ENCODE data around the gene LMO1. TPM values are rescaled to one million over a fixed set of nuclear protein-coding genes. Genes with fewer than 3 reads are reported as not detected.

Gene LMO1
- total RNA-seq, 2 experiments from 2014 or later, result not detected

DNA sequence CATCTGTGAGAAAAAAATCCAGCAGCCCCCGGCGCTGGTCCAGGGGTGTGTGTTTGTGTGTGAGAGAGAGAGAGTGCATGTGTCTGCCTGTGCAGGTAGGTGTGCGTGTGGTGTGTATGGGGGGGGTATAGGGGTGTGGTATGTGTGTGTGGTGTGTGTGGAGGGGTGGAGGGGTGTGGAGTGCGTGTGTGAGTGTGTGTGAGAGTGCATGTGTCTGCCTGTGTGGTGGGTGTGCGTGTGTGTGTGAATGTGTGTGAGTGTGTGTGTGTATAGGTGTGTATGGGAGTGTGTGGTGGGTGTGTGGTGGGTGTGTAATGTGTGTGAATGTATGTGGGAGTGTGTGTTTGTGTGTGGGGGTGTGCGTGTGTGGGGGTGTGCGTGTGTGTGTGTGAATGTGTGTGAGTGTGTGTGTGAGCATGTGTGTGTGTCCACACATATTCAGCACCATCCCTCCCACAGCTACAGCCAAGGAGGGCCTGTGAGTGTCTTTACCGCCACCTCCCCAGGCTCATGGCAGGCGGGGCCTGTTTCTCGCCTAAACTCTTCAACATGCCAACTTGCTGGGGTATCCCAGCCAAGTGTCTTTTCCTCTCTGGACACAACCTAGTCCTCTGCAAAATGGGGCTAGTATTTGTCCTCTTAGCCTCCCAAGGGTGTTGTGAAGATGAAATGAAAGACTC is 11.9 kb downstream of the LMO1 start:
- Histone ChIP-seq H3K36me3 (ENCODE audit: insufficient read depth, low read length) (no peaks in the 10 kb centered on the region), H3K4me1 (ENCODE audit: insufficient read depth, low read length, poor library complexity, severe bottlenecking) (no peaks in the 10 kb centered on the region), H3K27ac (ENCODE audit: low read depth, low read length, poor library complexity, severe bottlenecking) (no peak overlapping the region), H3K4me3 (ENCODE audit: low read depth, low read length, poor library complexity, severe bottlenecking) (no peak overlapping the region), H4K20me1 (ENCODE audit: insufficient read depth, low read length) (no peaks in the 10 kb centered on the region), H3K79me2 (ENCODE audit: insufficient read depth, low read depth, low read length) (no peaks in the 10 kb centered on the region), H2AFZ (ENCODE audit: low read length) (no peak overlapping the region), H3K9me3 (ENCODE audit: low read length) (no peaks in the 10 kb centered on the region), H3K9me2 (ENCODE audit: insufficient read depth, low read length) (no peaks in the 10 kb centered on the region), H3K4me2 (ENCODE audit: low read length) (no peak overlapping the region)
- intact Hi-C loops (cut with micrococcal nuclease; ENCODE audit: unreplicated experiment), result no loop called here
- DNase-seq (ENCODE audit: low spot score), result no peak
- ChIA-PET POLR2A (no interaction called here), CTCF (ENCODE audit: unreplicated experiment) (no interaction called here)
- no TSS peak for BruUV-seq (replicated peaks)
- TF ChIP-seq, protein P1, sequence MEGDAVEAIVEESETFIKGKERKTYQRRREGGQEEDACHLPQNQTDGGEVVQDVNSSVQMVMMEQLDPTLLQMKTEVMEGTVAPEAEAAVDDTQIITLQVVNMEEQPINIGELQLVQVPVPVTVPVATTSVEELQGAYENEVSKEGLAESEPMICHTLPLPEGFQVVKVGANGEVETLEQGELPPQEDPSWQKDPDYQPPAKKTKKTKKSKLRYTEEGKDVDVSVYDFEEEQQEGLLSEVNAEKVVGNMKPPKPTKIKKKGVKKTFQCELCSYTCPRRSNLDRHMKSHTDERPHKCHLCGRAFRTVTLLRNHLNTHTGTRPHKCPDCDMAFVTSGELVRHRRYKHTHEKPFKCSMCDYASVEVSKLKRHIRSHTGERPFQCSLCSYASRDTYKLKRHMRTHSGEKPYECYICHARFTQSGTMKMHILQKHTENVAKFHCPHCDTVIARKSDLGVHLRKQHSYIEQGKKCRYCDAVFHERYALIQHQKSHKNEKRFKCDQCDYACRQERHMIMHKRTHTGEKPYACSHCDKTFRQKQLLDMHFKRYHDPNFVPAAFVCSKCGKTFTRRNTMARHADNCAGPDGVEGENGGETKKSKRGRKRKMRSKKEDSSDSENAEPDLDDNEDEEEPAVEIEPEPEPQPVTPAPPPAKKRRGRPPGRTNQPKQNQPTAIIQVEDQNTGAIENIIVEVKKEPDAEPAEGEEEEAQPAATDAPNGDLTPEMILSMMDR (conservative IDR thresholded peaks at IDR 0.05; ENCODE audit: low read length), result no peak
- no peak for TF ChIP-seq EZH2phosphoT487 (IDR thresholded peaks at IDR 0.05; ENCODE audit: borderline replicate concordance, low read depth, low read length)

DNA sequence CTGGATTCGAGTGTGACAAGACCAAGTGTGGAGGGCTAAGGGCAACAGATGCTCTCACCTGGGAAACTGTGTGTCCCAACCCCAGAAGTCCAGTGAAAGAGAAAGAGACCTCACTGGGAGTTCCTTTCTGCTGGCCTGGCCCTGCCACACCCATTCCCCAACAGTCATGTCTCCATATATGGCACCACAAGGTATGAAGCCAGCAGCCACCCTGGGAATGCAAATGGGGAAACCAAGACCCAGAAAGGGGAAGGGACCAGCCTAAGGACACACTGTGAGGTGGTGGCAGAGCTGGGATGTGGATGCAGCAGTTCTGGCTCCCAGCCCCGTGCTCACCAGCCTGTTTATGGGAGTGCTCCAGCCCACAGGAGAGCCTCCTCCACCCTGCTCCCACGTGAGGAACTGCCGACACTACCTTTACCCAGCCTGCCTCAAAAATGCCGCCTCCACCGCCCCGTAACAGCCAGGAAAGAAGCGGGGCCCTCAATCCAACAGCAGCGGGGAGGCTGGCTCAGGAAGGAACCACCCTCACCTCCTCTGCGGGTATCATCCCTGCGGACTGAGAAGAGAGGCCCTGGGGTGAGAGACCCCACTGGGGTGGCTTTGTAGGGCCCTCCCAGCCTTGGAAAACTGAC is 12.6 kb downstream of the LMO1 start:
- Histone ChIP-seq H3K4me1 (ENCODE audit: insufficient read depth, low read length, poor library complexity, severe bottlenecking) (no peaks in the 10 kb centered on the region), H2AFZ (ENCODE audit: low read length) (no peak overlapping the region), H3K27ac (ENCODE audit: low read depth, low read length, poor library complexity, severe bottlenecking) (no peak overlapping the region), H3K9me3 (ENCODE audit: low read length) (no peaks in the 10 kb centered on the region), H3K9me2 (ENCODE audit: insufficient read depth, low read length) (no peaks in the 10 kb centered on the region), H4K20me1 (ENCODE audit: insufficient read depth, low read length) (no peaks in the 10 kb centered on the region), H3K79me2 (ENCODE audit: insufficient read depth, low read depth, low read length) (no peaks in the 10 kb centered on the region), H3K36me3 (ENCODE audit: insufficient read depth, low read length) (no peaks in the 10 kb centered on the region), H3K4me2 (ENCODE audit: low read length) (no peak overlapping the region), H3K4me3 (ENCODE audit: low read depth, low read length, poor library complexity, severe bottlenecking) (no peak overlapping the region)
- ChIA-PET CTCF (ENCODE audit: unreplicated experiment) (no interaction called here), POLR2A (no interaction called here)
- BruUV-seq (replicated peaks), result no TSS peak
- TF ChIP-seq EZH2phosphoT487 (IDR thresholded peaks at IDR 0.05; ENCODE audit: borderline replicate concordance, low read depth, low read length), result no peak
- TF ChIP-seq, protein P1 (conservative IDR thresholded peaks at IDR 0.05; ENCODE audit: low read length), result no peak
- intact Hi-C loops (cut with micrococcal nuclease; ENCODE audit: unreplicated experiment), result no loop called here
- DNase-seq (ENCODE audit: low spot score), result no peak

DNA sequence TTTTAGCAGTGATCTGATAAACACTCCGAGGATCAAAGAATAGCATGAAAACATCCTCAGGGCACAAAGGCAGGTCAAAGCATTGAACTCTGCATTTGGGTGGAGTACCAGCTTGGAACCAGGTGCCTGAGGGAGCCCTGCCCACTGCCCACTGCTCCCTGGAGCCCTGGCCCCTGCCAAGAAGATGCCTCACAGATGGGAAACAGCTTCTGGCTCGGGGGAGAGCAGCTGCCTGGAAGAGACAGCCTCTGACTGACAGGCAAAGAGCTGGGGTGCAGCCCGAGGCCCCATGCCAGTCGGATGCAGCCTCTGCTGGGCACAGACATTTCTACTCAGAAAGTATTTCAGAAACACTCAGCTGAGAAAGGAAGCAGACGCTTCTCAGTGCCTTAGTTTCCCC is 13.2 kb downstream of the LMO1 start:
- Histone ChIP-seq H3K4me1 (ENCODE audit: insufficient read depth, low read length, poor library complexity, severe bottlenecking) (no peaks in the 10 kb centered on the region), H3K4me3 (ENCODE audit: low read depth, low read length, poor library complexity, severe bottlenecking) (no peak overlapping the region), H4K20me1 (ENCODE audit: insufficient read depth, low read length) (no peaks in the 10 kb centered on the region), H3K79me2 (ENCODE audit: insufficient read depth, low read depth, low read length) (no peaks in the 10 kb centered on the region), H3K4me2 (ENCODE audit: low read length) (no peak overlapping the region), H2AFZ (ENCODE audit: low read length) (no peak overlapping the region), H3K27ac (ENCODE audit: low read depth, low read length, poor library complexity, severe bottlenecking) (no peak overlapping the region), H3K9me3 (ENCODE audit: low read length) (no peaks in the 10 kb centered on the region), H3K9me2 (ENCODE audit: insufficient read depth, low read length) (no peaks in the 10 kb centered on the region), H3K36me3 (ENCODE audit: insufficient read depth, low read length) (no peaks in the 10 kb centered on the region)
- TF ChIP-seq, protein P1 (conservative IDR thresholded peaks at IDR 0.05; ENCODE audit: low read length), result no peak
- TF ChIP-seq EZH2phosphoT487 (IDR thresholded peaks at IDR 0.05; ENCODE audit: borderline replicate concordance, low read depth, low read length), result no peak
- POLR2A ChIA-PET, result no interaction called here
- BruUV-seq (replicated peaks), result no TSS peak
- intact Hi-C loops (cut with micrococcal nuclease; ENCODE audit: unreplicated experiment), result no loop called here
- CTCF ChIA-PET (ENCODE audit: unreplicated experiment), result no interaction called here
- DNase-seq (ENCODE audit: low spot score), result no peak

Measured in OCI-LY7 (cell line).